Umbilical cord (tissue), 1 donor: ENCODE results near the gene POLR2A. TPM values are rescaled to one million over a fixed set of nuclear protein-coding genes. Genes with fewer than 3 reads are reported as not detected.

Experiments
- total RNA-seq: library from RNA; depleted of rRNA; stranded (reverse); fragments of >200 nt; gene quantifications from one replicate; pipeline ENCODE4 v1.2.3, GENCODE V29; 2014; ENCODE audit warnings: low replicate concordance; ENCODE audit not compliant: insufficient read depth

POLR2A gene
- total RNA-seq, 1 donor from 2014 or later: 40.7 TPM

Other genes starting within 250 kb of the POLR2A start
- 64.8 TPM for gene DVL2, start 249.8 kb upstream of the POLR2A start, total RNA-seq
- gene PHF23, start 244.9 kb upstream of the POLR2A start, total RNA-seq: 29.1 TPM
- gene GABARAP, start 241.9 kb upstream of the POLR2A start, total RNA-seq: 240 TPM
- 15.4 TPM for gene CTDNEP1, start 232.6 kb upstream of the POLR2A start, total RNA-seq
- gene ELP5, start 232.2 kb upstream of the POLR2A start, total RNA-seq: 13.7 TPM
- 14.2 TPM for gene CLDN7, start 221.9 kb upstream of the POLR2A start, total RNA-seq
- 7.7 TPM for gene SLC2A4, start 202.6 kb upstream of the POLR2A start, total RNA-seq
- gene YBX2, start 189.7 kb upstream of the POLR2A start, total RNA-seq: 0.96 TPM
- 136 TPM for gene EIF5A, start 176.7 kb upstream of the POLR2A start, total RNA-seq
- gene GPS2, start 169.0 kb upstream of the POLR2A start, total RNA-seq: 20.5 TPM
- gene NEURL4, start 155.0 kb upstream of the POLR2A start, total RNA-seq: 35.6 TPM
- gene ACAP1, start 147.8 kb upstream of the POLR2A start, total RNA-seq: 5.3 TPM
- gene KCTD11, start 132.2 kb upstream of the POLR2A start, total RNA-seq: 18.3 TPM
- not detected for gene TMEM95, start 129.2 kb upstream of the POLR2A start, total RNA-seq
- 12.8 TPM for gene TNK1, start 103.3 kb upstream of the POLR2A start, total RNA-seq
- gene PLSCR3, start 89.8 kb upstream of the POLR2A start, total RNA-seq: 21.9 TPM
- gene TMEM256, start 80.3 kb upstream of the POLR2A start, total RNA-seq: 89.3 TPM
- 4.8 TPM for gene NLGN2, start 76.5 kb upstream of the POLR2A start, total RNA-seq
- gene SPEM1, start 64.0 kb upstream of the POLR2A start, total RNA-seq: not detected
- not detected for gene SPEM2, start 58.8 kb upstream of the POLR2A start, total RNA-seq
- 0.96 TPM for gene SPEM3, start 55.5 kb upstream of the POLR2A start, total RNA-seq
- gene TMEM102, start 48.9 kb upstream of the POLR2A start, total RNA-seq: 1.9 TPM
- gene FGF11, start 44.9 kb upstream of the POLR2A start, total RNA-seq: 12.8 TPM
- gene CHRNB1, start 39.3 kb upstream of the POLR2A start, total RNA-seq: 8.9 TPM
- gene ZBTB4, start 4.7 kb upstream of the POLR2A start, total RNA-seq: 18.1 TPM
- 0.24 TPM for gene SLC35G6, start 2.9 kb upstream of the POLR2A start, total RNA-seq
- gene TNFSF12, start 64.7 kb downstream of the POLR2A start, total RNA-seq: 14.9 TPM
- 7.7 TPM for gene TNFSF13, start 74.4 kb downstream of the POLR2A start, total RNA-seq
- 56.6 TPM for gene SENP3, start 77.6 kb downstream of the POLR2A start, total RNA-seq
- gene CD68, start 95.3 kb downstream of the POLR2A start, total RNA-seq: 8.4 TPM
- 38.0 TPM for gene MPDU1, start 99.5 kb downstream of the POLR2A start, total RNA-seq
- gene SOX15, start 105.7 kb downstream of the POLR2A start, total RNA-seq: 1.9 TPM
- 32.7 TPM for gene FXR2, start 130.5 kb downstream of the POLR2A start, total RNA-seq
- 39.7 TPM for gene SAT2, start 143.5 kb downstream of the POLR2A start, total RNA-seq
- gene SHBG, start 145.8 kb downstream of the POLR2A start, total RNA-seq: 3.9 TPM
- gene ATP1B2, start 166.6 kb downstream of the POLR2A start, total RNA-seq: 2.6 TPM
- gene TP53, start 203.1 kb downstream of the POLR2A start, total RNA-seq: 9.6 TPM
- gene WRAP53, start 204.1 kb downstream of the POLR2A start, total RNA-seq: 2.4 TPM
- gene EFNB3, start 220.8 kb downstream of the POLR2A start, total RNA-seq: 1.9 TPM
- not detected for gene DNAH2, start 233.4 kb downstream of the POLR2A start, total RNA-seq